C4-2B (cell line): ENCODE data around the gene GGT5.
"Not testable (repeated sequence)": the region's sequence is repeated elsewhere in the genome, so short reads cannot be mapped to it uniquely, and the experiment has no call there.

Experiments used
- CTCF ChIP-seq: fragments of 450-650 bp; conservative IDR thresholded peaks from 2 replicates; pipeline ENCODE4 v1.5.1; 2017; ENCODE audit warnings: mild to moderate bottlenecking
- ZFX ChIP-seq: fragments of 450-650 bp; IDR thresholded peaks from 2 replicates; pipeline ENCODE4 v1.6.1; 2017

GRCh38 chr22:24266495-24266894, 21.6 kb upstream of the GGT5 start:
- TF ChIP-seq CTCF, ZFX: not testable (repeated sequence)
